ENCODE data around the gene XKR3.
"Not testable (repeated sequence)": the region's sequence is repeated elsewhere in the genome, so short reads cannot be mapped to it uniquely, and the experiment has no call there.

XKR3 gene

GRCh38 chr22:16803255-16803917, 21.8 kb downstream of the XKR3 start:
- TF ChIP-seq CTCF (IDR thresholded peaks at IDR 0.05), result no peak
- H3K36me3 ChIP-seq, result no peaks in the 10 kb centered on the region
- H3K27me3 ChIP-seq, result no peaks in the 10 kb centered on the region
- no peak for DNase-seq
- H3K4me3 ChIP-seq, result no peak overlapping the region
- H3K4me1 ChIP-seq, result no peaks in the 10 kb centered on the region
- intact Hi-C loops (cut with DNase I; ENCODE audit: low total_unique reads), result no loop called here
- no peaks in the 10 kb centered on the region for H3K9me3 ChIP-seq
- no peak overlapping the region for H3K27ac ChIP-seq

GRCh38 chr22:16801571-16801970, 23.6 kb downstream of the XKR3 start:
- Histone ChIP-seq H3K4me1 (no peaks in the 10 kb centered on the region), H3K9me3 (no peaks in the 10 kb centered on the region), H3K36me3 (no peaks in the 10 kb centered on the region), H3K27me3 (no peaks in the 10 kb centered on the region), H3K4me3 (no peak overlapping the region), H3K27ac (no peak overlapping the region)
- intact Hi-C loops (cut with DNase I; ENCODE audit: low total_unique reads), result no loop called here
- no peak for TF ChIP-seq CTCF (IDR thresholded peaks at IDR 0.05)
- no peak for DNase-seq

GRCh38 chr22:16801088-16801487, 24.1 kb downstream of the XKR3 start:
- Histone ChIP-seq H3K9me3 (no peaks in the 10 kb centered on the region), H3K4me1 (no peaks in the 10 kb centered on the region), H3K27me3 (no peaks in the 10 kb centered on the region), H3K27ac (no peak overlapping the region), H3K36me3 (no peaks in the 10 kb centered on the region), H3K4me3 (no peak overlapping the region)
- no peak for DNase-seq
- no peak for TF ChIP-seq CTCF (IDR thresholded peaks at IDR 0.05)
- intact Hi-C loops (cut with DNase I; ENCODE audit: low total_unique reads), result no loop called here

DNA sequence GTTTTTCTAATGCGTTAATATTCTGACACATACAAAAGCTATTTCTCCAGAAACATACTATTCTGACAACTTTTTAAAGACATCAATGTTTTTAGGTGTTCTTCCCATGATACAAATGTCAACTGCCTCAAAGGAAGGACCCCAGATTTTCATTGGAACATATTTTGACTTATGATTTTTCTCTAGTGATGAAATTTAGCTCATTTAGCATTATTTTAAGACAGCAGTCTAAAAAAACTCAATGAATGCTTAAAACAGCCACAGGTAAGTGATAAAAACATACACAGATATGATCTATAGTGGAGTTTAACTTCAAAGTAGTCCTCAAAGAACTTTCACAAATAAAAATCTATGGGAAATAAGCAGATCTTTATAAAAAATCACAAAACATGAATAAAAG, 24.9 kb downstream of the XKR3 start:
- no peak for TF ChIP-seq CTCF (IDR thresholded peaks at IDR 0.05)
- H3K27me3 ChIP-seq, result no peaks in the 10 kb centered on the region
- H3K4me3 ChIP-seq, result no peak overlapping the region
- no peak for DNase-seq
- H3K4me1 ChIP-seq, result no peaks in the 10 kb centered on the region
- no peak overlapping the region for H3K27ac ChIP-seq
- intact Hi-C loops (cut with DNase I; ENCODE audit: low total_unique reads), result no loop called here
- no peaks in the 10 kb centered on the region for H3K36me3 ChIP-seq
- no peaks in the 10 kb centered on the region for H3K9me3 ChIP-seq

DNA sequence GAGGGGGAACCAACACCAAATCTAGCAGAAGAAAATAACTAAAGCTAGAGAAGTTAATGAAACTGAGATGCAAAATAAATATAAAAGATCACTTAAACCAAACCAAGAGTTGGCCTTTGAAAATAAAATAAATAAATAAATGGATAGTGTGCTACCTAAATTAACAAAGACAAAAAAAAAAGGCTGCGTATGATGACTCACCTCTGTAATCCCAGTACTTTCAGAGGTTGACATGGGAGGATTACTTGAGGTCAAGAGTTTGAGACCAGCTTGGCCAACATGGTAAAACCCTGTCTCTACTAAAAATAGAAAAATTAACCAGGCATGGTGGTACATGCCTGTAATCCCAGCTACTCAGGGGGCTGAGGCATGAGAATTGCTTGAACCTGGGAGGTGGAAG, 29.7 kb downstream of the XKR3 start:
- intact Hi-C loops (cut with DNase I; ENCODE audit: low total_unique reads); H3K36me3 ChIP-seq; H3K27ac ChIP-seq; DNase-seq; H3K9me3 ChIP-seq; H3K4me1 ChIP-seq; H3K27me3 ChIP-seq; H3K4me3 ChIP-seq: not testable (repeated sequence)

DNA sequence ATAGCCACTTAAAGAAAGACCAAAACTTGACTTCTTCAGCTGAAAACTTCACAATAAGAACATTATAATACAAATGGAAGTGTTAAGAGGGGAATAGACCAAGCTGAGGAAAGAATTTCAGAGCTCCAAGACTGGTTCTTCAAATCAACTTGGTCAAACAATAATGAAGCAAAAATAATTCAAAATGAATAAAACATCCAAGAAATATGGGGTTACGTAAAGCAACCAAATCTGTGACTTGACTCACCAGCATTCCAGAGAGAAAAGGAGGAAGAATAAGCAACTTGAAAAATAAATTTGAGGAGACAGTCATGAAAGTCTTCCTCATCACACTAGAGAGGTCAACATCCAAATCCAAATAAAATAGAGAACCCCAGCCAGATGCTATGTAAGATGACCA, 31.4 kb downstream of the XKR3 start:
- Histone ChIP-seq H3K4me3 (no peak overlapping the region), H3K27ac (no peak overlapping the region), H3K4me1 (no peaks in the 10 kb centered on the region), H3K36me3 (no peaks in the 10 kb centered on the region), H3K27me3 (no peaks in the 10 kb centered on the region), H3K9me3 (no peaks in the 10 kb centered on the region)
- no peak for DNase-seq
- TF ChIP-seq CTCF (IDR thresholded peaks at IDR 0.05), result no peak
- intact Hi-C loops (cut with DNase I; ENCODE audit: low total_unique reads), result no loop called here
